Activated CD8-positive, alpha-beta memory T cell treated with anti-CD3 and anti-CD28 coated beads for 48 hours (primary cell): ENCODE results near the gene CDCA3.

Source experiments
- DNase-seq, 3 experiments: peaks; one replicate each; pipeline ENCODE4 v3.0.0-alpha.2; 2020; ENCODE audit warnings: low read depth in 2 of 3, low spot score in 2 of 3

CDCA3 gene

DNA sequence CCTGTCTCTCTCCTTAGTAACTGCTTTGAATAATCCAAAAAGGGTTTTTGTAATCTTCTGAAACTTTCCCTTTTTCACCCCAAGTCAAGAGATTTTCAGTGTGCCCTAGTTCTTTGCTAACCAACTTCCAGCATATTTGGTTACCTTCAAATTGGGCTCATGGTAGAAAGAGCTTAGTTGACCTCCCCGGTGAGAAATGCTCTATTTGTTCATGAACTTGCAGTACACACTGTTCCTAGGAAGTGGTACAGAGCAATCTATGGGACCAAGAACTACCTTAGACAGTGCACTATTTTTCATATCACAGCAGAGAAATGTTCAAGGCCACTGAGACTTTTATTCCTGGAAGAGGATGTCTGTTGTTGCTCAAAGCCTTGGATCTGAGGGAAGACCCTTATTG lies 2.5 kb upstream of the CDCA3 start:
- DNase-seq = no peak

DNA sequence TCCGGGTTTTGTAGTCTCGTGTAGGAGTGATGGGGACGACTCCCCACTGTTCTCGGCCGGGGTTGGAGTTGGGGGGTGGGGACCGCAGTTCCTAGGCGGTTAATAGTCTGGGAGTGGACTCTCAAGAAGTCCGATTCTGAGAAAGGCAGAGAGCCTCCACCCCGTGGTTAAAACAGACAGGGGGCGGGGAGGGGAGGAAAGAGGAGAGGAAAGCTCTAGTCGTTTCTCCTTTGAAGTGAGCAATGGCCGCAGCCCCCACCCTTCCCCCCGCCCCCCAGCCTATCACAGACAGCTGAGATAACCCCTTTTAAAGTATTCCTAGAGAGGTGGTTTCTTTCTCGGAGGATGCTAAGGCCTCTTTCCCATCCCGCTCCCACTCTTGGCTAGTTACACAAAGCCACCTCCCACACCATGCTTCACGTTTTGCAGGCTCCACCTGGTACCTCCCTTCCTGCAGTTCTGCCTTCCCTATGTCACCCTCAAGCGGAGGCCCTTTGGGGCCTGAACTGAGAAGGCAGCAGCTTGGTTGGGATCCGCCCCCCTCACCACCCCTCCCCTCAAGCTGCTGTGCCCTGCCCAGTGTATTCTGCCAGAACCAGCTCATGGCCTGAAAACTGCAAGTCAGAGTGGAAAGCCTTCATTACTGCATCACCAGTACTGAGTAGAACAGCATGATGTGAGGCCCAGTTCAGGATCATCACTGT lies 1.7 kb upstream of the CDCA3 start:
- DNase-seq = peak in 1 of 3 experiments; percentile 31

DNA sequence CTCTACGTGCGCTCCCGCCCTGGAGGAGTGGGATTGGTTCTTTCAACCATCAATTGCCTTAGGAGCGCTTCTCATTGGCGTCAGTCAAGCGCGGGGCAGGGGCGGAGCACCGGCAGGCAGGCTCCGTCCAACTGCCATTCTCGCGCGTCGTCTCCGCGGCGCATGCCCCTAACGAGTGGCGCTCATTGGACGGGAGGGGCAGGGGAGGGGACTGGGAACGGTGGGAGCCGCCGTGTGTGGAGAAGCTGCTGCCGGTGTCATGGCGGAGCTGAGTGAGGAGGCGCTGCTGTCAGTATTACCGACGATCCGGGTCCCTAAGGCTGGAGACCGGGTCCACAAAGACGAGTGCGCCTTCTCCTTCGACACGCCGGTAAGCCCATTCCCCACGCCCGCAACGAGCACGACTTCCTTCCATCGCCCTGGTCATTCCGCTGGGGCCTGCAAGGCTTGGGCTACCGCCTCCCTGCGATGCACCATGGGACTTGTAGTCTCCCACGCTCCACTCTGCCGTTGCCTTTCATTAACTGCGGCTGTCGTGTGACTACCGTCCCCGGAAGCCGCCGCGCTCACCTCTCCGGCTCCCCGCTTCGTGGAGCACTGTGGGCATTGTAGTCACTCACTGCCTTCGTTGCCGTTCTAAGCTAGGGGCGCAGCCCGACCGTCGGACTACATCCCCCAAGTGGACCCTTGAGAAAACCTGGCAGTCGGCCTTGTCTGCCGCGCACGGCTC lies 1.0 kb upstream of the CDCA3 start, which contains the start of gene USP5:
USP5 (plus strand) TSS at position 230 of the 730 bp plus-strand sequence; CDS start at position 260, 30 bp downstream.
- peak; percentile 90 to 97 (median 92) for DNase-seq

DNA sequence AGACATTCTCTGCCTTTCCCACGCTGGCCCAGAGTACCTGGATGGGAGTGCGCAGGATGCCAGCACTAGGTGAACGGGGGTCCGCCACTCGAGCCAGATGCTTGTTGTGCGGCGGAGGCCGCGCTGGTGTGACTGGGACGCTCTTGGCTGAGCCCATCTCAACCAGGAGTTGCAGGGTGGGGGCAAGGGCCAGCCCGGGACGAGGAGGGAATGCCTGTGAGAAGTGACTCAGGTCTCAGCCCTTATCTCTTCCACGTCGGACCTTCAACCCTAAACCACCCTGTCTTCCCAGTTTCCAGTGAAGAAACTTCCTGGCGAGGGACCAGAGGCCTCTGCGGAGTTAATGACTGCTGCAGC lies 312 bp downstream of the CDCA3 start:
- no peak for DNase-seq

DNA sequence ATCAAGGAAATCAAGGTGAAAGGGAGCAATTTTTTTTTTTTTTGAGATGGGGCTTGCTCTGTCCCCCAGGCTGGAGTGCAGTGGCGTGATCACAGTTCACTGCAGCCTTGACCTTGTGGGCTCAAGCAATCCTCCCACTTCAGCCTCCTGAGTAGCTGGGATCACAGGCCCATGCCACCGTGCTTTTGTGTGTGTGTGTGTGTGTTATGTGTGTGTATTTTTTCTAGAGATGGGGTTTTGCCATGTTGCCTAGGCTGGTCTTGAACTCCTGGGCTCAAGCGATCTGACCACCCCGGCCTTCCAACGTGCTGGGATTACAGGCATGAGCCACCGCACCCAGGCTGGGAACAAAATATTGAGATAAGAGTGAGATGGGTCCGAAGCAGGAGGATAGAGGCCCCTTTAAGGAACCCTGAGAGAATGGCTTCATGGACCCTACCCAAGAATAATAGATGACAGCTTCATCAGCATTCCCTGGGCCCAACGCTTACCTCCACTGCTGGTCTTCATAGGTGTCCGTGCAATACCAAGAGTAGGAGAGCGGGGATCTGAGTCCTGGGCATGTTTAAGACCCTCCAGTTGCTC lies 1.0 kb downstream of the CDCA3 start:
- no peak for DNase-seq

DNA sequence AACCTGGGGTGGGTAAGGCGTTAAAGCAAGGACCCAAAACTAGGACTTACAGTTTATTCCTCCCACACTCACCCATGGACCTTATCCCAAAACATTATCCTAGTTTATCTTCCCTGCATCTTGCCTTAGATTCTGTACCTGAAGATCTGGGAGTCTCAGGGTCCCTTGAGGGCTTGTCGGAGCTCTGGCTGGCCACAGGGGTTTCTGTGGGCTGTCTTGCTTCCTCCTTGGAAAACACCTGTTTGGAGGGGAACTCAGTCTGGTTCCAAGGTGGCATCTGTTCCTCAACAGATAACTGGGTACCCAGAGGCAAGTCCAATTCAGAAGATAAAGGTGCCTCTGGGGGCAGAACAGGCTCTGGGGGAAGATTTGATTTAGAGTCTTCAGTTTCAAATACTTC lies 1.7 kb downstream of the CDCA3 start:
- DNase-seq = no peak

DNA sequence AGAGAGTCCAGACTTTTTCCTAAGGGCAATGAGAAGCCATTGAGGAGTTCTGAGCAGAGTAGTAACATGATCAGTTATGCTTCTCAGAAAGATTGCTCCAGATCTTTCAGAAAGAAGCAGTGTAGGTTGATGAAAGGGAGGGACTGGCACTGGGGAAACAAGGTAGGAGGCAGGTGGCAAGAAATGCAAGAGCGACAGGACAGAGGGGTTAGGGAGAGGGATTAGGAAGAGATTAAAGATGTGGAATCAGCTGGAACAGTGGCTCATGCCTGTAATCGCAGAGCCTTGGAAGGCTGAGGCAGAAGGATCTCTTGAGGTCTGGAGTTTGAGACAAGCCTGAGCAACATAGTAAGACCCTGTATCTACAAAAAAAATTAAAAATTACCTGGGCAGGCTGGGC lies 3.4 kb downstream of the CDCA3 start:
- no peak for DNase-seq

DNA sequence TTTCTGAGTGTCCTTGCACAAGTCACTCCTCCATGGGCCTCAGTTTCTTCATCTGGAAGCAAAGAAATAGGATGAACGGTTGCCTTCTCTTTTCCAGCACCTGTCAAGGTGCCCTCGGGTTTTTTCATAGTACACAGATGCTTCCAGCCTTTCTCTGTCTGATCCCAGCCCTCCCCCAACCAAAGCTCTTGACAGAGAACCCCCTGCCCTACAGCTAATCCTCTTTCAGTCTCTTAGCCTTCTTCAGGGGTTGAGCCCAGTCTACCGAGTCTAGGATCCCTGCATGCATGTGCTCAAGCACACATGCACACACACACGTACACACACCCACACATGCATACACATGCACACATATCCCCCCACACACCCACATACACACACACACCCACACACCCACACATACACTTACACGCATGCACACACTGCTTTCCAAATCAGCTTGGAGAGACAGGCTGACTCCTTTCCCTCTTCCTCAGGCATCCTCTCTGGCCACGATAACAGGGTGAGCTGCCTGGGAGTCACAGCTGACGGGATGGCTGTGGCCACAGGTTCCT lies 4.7 kb downstream of the CDCA3 start:
- DNase-seq = no peak

DNA sequence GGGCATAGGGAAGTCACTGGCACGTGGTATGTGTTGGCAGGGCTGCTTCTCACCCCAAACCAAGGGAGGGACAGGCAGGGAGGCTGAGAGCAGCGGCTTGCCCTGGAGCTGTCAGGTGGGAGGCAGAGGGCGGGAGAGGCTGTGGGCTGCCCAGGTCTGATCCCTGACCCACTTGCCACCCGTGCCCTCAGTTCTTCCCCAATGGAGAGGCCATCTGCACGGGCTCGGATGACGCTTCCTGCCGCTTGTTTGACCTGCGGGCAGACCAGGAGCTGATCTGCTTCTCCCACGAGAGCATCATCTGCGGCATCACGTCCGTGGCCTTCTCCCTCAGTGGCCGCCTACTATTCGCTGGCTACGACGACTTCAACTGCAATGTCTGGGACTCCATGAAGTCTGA lies 5.7 kb downstream of the CDCA3 start:
- DNase-seq = no peak

DNA sequence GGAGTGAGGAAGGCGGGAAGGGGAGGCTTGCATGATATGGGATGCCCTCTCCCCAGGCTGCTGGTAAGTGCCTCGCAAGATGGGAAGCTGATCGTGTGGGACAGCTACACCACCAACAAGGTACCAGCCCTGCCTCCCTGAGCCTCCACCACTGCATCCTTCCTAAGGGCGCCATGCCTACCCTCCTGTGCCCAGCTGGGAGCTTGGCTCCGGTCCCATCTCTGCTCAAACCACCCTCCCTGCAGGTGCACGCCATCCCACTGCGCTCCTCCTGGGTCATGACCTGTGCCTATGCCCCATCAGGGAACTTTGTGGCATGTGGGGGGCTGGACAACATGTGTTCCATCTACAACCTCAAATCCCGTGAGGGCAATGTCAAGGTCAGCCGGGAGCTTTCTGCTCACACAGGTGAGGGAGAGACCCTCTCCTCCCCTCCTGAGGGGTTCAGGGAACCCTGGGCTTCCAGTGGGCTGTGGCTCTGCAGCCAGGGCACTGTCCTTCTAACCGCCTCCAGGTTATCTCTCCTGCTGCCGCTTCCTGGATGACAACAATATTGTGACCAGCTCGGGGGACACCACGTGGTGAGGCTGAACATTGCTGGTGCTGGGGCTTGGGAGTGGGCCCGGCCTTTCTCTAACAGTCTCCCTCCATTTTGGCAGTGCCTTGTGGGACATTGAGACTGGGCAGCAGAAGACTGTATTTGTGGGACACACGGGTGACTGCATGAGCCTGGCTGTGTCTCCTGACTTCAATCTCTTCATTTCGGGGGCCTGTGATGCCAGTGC lies 7.8 kb downstream of the CDCA3 start:
- DNase-seq = no peak

DNA sequence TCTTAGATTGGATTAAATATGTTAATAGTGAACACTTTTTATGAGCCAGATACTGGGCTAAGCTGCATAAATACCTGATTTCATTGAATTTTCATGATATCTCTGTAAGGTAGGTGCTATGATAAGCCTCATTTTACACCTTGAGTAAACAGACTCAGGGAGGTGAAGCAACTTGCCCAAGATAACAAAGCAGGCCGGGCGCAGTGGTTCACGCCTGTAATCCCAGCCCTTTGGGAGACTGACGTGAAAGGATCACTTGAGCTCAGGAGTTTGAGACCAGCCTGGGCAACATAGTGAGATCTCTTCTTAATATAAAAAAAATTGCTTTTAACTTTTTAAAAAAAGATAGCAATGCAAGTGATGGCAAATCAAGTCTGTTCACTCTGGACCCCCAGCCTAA lies 9.0 kb downstream of the CDCA3 start:
- no peak for DNase-seq

DNA sequence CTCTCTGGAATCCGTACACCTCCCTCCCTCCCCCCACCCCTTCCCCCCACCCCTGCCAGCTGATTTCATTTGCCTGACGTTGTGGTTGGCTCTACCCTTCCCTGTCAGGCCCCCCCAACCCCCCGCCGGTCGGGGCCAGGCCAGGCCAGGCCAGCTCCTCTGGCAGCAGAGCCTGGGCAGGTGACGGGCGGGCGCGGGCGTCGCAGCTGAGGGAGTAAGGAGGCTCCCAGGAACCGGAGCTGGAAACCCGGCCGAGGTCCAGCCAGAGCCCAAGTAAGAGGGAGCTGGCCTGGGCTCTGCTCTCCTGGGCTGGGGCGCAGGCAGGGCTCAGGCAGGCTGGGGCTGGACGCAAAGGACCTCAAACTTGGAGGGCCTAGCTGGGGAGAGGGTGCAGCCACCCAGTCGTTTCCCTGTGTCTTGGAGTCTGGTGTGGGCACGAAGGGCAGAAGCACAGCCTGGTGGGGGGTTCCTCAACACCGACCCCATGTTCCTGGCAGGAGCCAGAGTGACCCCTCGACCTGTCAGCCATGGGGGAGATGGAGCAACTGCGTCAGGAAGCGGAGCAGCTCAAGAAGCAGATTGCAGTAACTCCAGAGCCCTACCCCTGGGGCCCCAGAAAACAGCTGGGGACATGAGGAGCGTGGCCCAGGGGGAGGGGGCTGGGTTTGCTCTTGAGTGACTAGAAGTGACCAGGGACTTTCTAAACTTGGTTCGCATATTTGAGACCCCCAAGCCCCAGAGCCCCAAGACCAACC lies 10.1 kb downstream of the CDCA3 start, which contains the start of gene GNB3:
GNB3 (plus strand) TSS at position 165 of the 755 bp plus-strand sequence; CDS start at position 528, 363 bp downstream.
- no peak for DNase-seq

DNA sequence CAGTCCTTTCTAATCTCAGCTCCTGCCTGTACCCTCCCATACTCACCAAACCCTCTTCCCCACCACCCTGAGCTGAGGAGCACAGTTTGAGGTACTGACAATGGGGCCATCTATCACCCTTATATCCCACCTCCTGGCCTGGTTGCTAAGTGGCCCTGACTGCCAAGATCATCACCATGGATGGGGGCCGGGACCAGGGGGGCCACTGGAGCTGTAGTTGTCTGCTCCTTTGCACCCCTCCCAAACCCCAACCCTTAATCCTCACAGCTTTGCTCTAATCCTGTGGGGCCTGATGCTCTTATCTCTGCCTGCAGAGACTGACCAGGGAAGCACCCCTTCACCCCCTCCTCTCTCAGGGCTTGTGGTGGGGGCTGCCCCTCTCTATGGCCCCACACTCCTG lies 10.8 kb downstream of the CDCA3 start:
- DNase-seq = no peak

DNA sequence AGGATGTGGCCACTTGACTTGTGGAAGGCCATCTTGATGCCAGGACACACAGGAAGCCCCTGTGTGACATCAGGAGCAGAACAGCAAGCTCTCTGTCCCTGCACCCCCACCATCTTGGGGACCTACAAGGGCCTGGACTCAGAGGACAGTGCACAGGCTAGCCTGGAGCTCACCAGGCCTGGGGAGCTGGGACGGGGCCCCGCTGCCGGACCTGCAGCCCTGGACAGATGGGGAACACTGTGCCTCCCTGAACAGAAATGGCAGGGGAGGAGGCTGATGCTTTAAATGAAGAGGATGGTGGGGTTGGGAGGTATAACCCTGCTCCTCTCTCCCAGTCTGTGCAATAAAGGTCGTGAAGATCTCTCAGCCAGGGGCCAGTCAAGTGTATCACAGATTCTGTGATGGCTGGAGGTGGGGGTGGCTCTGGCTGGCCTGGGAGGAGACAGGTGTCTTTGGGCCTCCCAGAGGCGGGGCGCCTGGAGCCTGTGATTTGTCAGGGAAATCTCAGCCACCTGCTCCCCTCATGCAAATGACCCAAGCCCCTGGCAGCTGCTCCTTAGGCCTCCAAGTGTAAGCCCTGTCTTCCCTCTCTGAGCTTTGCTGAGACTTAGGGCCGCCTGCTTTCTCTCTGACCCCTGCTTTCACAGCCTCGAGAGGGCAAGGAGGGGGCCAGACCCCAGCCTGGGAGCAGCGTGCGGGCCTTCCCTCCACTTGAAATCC lies 11.4 kb downstream of the CDCA3 start:
- no peak for DNase-seq

DNA sequence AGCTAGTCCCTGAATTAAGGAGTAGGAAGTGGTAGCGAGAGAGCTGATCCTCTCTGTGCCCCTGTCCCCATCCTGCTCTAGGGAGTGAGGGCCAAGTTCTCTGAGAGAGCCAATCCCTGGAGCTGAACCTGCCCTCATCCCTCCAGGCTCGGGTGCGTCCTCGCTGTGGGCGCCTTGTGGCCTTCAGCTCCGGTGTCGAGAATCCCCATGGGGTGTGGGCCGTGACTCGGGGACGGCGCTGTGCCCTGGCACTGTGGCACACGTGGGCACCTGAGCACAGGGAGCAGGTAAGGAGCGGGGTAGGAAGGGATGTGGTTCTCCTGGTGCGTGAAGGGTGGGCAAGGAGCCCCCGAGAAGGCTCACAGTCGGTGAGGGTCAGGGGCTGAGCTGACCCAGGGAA lies 12.2 kb downstream of the CDCA3 start:
- DNase-seq = no peak

DNA sequence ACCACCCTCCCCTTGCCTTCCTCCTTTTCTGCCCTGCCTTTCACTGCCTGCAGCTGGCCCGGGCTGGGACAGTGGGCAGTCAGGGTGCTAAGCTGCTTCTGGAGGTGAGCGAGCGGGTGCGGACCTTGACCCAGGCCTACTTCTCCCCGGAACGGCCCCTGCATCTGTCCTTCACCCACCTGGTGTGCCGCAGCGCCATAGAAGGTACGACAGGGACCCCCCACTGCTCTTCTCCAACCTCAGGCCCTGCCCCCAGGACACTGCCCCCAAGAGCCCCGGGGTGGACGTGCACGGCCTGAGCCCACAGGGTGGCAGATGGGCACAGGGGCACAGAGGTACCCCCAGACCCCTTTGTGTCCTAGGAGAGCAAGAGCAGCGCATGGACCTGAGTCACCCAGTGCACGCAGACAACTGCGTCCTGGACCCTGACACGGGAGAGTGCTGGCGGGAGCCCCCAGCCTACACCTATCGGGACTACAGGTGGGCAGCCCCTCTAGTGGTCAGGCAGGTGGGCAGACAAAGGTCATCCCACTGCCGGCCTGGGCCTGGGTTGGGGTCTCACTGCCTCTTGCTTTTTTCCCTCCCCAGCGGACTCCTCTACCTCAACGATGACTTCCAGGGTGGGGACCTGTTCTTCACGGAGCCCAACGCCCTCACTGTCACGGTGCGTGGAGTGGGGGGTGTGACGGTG lies 13.6 kb downstream of the CDCA3 start:
- DNase-seq = no peak

DNA sequence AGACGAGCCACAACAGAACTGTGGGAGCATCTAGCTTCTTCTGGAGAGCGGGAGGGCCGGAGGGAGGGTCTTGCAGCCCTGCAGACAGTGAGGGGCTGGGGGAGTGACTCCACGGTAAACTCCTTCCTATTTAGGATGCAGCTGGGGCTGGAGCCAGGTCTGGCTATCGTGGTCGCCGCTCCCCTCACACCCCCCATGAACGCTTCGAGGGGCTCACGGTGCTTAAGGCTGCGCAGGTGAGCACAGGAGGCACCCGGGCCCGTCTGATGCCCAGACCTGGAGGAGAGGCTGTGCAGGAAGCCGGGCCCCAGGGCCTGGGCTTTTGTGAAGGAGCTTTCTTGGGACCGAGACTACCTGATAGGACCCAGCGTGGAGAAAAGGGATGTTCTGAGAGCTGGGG lies 14.2 kb downstream of the CDCA3 start:
- no peak for DNase-seq

DNA sequence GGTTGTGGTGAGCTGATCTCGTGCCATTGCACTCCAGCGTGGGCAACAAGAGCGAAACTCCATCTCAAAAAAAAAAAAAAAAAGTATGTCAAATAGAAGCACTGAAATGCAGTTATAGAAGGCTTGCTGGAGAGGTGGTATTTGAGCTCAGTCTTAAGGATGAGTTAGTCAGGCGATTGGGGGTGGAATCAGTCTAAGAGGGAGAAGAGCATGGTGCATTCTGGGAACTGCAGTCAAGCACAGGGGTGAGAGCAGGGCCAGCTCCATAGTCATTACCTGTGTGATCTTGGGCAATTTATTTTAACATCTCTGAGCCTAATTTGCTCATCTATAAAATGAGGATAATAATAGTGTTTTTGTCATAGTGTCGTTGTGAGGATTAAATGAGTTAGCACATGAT lies 16.2 kb downstream of the CDCA3 start:
- DNase-seq = no peak

DNA sequence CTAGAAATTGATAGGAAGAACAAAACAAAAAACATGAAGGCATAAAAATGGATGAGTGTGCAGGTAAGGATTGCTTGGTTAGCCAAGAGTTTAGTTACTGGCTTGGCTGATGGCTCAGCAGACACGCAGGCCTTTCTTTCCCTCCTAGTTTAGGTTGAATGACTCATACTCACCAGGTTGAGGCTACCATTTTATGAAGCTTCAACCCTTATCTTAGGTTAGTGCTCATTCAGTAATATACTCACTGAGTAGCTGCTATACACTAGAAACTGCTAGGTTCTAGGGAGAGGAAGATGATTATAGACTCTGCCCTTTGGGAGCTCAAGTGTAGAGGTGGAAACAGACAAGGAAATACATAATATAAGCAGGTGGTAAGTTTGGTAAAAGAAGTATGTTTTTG lies 16.8 kb downstream of the CDCA3 start:
- no peak for DNase-seq
